GM18858 (cell line): ENCODE measurements around the gene GRB10.

Experiments used
- ATAC-seq: cut with Tn5 transposase; IDR thresholded peaks from one replicate; pipeline ENCODE4 v1.9.1; 2021; ENCODE audit not compliant: unreplicated experiment

Gene GRB10

DNA sequence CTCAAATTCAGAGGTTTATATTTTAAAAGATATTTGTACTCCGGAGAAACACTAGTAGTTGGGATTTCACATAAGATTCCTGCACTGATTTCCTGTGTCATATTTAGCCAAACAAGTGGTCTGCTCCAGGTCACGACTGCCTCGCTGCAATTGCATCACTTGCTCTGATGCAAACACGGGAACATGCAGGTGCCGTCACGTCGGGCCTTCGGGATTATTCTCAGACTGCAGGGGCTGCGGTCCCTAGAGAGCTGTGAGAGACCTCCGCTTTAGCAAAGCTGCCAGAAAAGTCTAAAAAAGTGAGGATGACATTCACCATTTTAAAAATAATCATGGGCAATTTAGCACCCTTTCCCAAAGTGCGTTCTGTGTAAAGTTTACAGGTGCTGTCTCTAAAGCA is 124.0 kb downstream of the GRB10 start:
- no peak for ATAC-seq

DNA sequence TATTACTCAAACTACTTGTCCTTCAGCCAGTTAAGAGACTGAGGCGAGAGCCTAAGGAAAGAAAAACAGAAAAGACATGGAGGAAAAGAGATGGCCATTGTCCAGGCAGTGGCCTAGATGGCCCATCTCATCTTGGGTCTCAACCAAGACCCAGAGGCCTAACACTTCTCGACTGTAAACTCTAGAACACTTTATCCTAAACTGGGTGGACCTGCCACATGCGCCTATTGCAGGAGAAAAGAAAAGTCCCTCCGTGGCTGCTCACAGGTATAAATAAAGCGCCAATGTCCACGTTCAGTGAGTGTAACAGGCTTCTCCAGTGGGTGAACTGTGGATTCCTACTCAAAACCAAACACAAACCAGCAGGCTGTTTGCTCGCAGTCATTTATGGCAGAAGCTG is 124.8 kb downstream of the GRB10 start:
- no peak for ATAC-seq

- no peak for ATAC-seq
Observed at GRCh38 chr7:50657341-50657873, 125.3 kb downstream of the GRB10 start.

GRCh38 chr7:50656141-50656895 is 126.4 kb downstream of the GRB10 start:
- no peak for ATAC-seq

DNA sequence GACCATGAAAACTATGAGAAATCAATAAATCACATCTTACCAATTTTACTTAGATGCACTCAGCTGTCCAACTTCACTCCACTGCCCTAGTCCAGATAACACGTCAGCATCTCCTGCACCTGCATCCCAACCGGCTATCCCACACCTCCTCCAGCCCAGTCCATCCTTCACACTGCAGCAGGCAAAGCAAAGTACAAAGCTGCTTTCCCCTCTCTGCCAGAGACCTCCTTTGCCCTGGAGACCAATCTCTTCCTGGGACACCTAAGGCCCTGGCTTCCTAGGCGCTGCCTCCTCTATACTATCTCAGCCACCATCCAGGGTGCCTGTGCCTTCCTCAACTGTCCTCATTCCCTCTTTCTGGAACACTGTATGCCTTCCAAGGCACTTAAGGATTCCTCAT is 127.2 kb downstream of the GRB10 start:
- ATAC-seq: no peak

DNA sequence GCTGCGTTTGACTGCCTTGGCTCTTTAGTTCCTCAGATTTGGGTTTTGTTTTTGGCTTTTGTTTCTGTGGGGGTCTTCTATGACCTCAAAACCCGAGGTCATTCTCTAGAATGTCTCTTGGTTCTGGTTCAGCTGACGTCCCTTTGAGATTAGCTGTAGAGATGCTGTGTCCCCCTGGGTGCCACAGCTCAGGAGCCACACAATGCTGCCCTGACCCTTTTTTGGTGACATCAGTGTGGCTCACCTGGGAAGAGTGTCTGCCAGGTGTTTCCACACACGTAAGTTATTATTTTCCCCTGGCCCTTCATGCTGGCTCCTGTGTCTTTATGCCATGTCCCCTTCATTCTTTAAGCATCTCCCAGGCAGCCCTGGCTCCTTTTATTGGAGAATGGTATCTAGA is 127.7 kb downstream of the GRB10 start:
- ATAC-seq: no peak

- ATAC-seq: no peak
Observed at GRCh38 chr7:50653981-50654425, 128.7 kb downstream of the GRB10 start.

- no peak for ATAC-seq
Observed at GRCh38 chr7:50653126-50653864, 129.4 kb downstream of the GRB10 start.

GRCh38 chr7:50652400-50653125 is 130.1 kb downstream of the GRB10 start:
- ATAC-seq: no peak

GRCh38 chr7:50651271-50651989 is 131.3 kb downstream of the GRB10 start:
- ATAC-seq: peak; percentile 67

DNA sequence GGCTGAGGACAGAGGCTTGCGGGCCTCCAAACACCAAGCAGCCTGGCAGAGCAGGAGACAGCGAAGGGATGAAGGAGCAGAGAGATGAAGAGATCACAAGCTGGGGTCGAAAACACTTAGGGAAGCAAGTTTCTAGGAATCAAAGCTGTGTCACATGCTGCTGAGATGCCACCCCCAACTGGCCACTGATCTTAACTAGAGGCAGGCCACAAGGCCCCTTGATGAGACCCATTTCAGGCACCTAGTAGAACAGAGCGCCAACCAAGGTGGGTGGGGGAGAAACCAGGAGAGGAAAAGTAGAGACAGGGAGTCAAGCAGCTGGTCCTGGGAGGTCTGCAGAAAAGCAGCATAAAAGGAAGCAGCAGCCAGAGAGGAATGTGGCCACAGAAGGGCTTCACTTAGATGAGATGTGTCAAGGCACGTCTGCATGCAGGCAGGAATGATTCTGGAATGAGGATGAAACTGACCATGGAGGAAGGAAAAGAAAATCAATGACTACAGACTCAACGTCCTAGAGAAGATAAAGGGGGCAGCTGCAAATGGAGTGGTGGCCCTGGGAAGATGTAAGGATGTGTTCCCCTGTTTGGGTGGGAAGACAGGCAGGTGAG is 132.5 kb downstream of the GRB10 start:
- no peak for ATAC-seq

- no peak for ATAC-seq
Observed at GRCh38 chr7:50649259-50649885, 133.3 kb downstream of the GRB10 start.

GRCh38 chr7:50648570-50649169 is 134.0 kb downstream of the GRB10 start:
- ATAC-seq: no peak

DNA sequence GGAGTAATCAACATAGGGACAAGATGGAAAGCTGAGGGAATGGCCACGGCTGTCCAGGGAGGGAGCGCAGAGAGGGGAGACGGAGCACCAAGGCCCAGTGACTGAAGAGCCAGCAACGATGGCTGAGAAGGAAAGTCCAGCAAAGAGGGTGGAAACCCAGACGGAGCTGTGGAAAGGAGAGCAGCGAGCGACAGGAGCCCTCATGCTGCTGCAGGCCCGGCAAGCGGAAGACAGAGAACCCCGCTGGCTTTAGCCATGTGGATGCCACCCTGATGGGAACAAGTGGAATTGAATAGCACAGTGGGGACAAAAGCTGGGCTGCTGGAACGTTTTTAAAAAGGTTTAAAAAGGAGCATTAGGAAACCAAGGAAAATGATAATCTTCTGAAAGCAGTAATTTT is 134.6 kb downstream of the GRB10 start:
- ATAC-seq: no peak

DNA sequence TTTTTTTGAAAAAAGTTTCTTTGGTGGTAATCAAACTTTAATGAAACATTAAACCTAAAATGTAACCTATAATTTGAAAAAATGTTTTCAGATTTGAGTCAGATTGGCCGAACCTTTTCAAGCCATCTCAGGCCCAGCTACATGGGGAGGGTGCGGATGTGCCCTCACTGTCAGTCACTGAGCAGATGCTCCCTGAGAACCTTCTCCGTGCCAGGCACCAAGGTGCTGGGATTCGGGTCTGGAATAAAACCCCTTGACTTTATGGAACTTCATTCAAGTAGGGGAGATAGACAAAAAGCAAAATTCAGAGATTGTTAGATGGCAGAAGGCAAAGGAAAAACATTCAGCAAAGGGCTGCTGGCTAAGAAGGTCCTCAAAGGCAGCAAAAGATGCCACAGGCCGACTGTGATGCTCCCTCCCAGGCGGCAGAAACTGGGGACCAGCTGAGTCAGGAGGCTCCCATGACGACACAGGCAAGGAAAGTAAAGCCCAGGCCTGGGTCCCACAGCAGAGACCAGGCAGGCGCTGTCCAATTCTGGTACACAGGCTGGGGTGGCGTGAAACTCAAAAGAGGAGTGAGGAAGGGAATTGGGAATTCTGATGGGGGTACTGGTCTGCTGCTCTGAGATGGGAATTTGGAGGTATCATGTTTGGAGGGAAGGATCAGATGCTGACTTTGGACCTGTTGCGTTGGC is 135.3 kb downstream of the GRB10 start:
- ATAC-seq: no peak

GRCh38 chr7:50646069-50646468 is 136.6 kb downstream of the GRB10 start:
- no peak for ATAC-seq

- no peak for ATAC-seq
Observed at GRCh38 chr7:50645186-50645585, 137.5 kb downstream of the GRB10 start.

GRCh38 chr7:50644586-50644985 is 138.1 kb downstream of the GRB10 start:
- no peak for ATAC-seq

GRCh38 chr7:50644114-50644513 is 138.6 kb downstream of the GRB10 start:
- no peak for ATAC-seq
